GM12801 (cell line): ENCODE measurements around the gene DCAF15.

Experiments used
- TF ChIP-seq, protein P1 (sequence below): IDR thresholded peaks from one replicate; pipeline ENCODE4 v1.5.1; 2011; ENCODE audit warnings: control low read depth; ENCODE audit not compliant: insufficient read length; ENCODE audit errors: extremely low read depth

DCAF15 gene

DNA sequence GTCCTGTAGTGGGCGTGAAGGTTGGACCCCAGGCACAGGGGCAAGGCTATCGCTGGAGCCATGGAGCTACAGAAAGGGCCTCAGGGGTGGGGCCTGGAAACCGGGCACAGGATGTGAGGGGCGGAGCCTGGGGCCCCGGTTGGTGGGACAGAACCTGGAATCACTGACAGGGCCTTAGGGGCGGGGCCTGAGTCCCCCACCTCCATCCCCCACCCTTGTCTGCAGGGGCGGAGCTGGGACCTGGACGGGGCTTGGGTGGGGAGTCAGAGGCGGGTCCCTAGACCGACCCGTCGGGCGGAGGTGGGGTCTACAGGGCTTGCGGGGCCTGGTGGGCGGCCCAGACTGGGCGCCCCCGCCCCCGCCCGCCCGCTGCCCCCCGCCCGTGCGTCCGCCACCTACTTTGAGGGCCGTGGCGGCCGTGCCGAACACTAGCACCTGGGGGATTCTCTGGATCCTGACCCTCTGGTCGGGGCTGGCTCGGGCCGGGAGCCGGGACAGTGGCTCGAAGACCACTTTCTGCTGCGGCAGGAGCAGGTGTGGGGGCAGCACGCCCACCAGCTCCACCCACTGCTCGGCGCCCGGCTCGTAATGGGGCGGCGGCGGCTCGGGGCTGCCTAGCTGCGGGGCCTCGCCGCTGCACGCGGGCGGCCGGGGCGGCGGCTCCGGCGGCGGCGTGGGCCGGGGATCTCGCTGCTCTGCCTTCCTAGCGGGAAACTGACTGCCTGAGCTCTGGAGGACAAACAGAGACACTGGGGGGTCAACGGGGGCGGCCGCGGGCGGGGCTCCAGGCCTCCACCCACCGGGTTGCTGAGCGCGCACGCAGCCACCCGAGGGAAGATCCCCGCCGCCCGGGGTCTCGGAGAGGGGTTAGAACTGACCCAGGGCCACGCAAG is 26.3 kb downstream of the DCAF15 start:
- TF ChIP-seq, protein P1, sequence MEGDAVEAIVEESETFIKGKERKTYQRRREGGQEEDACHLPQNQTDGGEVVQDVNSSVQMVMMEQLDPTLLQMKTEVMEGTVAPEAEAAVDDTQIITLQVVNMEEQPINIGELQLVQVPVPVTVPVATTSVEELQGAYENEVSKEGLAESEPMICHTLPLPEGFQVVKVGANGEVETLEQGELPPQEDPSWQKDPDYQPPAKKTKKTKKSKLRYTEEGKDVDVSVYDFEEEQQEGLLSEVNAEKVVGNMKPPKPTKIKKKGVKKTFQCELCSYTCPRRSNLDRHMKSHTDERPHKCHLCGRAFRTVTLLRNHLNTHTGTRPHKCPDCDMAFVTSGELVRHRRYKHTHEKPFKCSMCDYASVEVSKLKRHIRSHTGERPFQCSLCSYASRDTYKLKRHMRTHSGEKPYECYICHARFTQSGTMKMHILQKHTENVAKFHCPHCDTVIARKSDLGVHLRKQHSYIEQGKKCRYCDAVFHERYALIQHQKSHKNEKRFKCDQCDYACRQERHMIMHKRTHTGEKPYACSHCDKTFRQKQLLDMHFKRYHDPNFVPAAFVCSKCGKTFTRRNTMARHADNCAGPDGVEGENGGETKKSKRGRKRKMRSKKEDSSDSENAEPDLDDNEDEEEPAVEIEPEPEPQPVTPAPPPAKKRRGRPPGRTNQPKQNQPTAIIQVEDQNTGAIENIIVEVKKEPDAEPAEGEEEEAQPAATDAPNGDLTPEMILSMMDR = no peak

DNA sequence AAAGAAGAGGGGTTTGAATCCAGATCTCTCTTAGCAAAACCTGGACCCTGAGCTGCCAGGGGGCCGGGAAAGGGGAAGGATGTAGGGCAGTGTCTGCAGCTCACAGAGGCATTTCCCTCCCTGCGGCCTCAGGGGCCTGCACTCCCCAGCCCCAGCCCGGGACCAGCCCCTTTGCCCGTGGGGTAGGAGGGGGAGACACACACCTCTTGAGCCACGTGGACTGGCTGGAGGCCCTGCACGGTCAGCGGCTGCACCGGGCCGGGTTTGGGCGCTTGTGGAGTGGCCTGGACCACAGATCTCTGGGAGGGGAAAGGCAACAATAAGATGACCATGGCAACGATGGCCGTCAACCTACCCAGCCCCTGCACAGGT is 26.9 kb downstream of the DCAF15 start:
- TF ChIP-seq, protein P1 = no peak

DNA sequence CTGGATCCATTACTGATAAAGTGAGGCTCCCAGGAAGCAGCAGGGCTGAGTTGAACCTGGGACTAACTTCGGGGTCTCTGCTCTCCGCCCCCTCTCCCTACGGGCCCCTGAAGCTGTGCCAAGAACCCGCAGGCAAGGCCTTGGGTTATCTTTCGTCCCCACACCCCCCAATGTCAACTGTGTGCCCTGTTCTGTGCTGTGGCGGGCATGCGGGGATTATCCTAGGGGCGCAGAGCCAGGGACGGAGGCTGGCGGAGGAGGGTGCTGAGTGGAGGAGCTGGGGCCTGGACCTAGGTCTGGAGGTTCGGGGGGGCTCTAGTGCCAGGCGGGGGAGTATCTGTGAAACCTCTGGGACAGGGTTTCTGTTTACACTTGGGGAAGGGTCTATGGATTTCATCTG is 27.4 kb downstream of the DCAF15 start:
- TF ChIP-seq, protein P1 = no peak

DNA sequence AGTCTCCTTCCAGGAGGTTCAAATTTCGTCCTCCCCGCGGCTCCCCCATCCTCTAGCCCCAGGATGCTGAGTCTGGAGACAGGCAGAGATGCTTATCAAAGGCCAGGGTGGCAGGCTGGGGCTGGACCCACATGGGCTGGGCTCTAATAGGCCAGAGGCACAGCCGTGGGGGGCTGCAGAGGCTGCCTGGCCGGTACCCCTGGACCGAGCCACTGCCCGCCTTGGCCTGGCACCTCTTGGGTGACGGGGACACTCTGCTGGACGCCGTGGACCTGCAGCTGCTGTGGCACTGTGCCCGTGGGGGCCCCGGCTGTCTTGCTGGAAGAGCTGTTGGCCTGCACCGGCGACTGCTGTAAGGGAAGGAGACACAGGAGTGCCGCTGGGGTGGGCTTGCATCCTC is 28.0 kb downstream of the DCAF15 start:
- TF ChIP-seq, protein P1 = no peak

DNA sequence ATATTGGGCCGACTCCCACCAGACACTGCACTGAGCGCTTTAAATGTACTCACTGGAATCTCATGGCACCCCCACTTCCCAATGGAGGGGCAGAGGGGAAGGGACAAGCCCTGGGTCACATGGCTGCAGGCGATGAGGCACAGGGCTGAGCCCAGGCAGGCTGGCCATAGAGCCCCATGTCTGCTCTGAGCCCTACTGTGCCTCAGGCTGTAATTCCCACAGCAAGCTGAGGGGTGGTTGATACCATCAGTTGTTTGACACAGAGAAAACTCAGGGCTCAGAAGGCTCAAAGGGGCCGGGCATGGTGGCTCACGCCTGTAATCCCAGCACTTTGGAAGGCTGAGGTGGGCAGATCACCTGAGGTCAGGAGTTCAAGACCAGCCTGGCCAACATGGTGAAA is 28.7 kb downstream of the DCAF15 start:
- TF ChIP-seq, protein P1 = no peak

DNA sequence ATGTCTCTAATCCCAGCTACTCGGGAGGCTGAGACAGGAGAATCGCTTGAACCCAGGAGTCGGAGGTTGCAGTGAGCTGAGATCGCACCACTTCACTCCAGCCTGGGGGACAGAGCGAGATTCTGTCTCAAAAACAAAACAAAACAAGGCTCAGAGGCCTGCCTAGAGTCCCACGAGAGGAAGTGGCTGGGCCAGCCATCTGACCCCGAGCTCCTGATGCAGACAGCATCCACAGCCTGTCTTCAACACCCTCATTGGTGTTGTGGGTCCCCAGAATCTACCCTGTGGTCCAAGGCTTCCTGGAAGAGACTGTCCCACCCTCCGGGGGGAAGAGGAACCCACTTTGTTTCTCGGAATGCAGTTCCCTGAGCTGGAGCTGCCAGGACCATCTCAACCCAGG is 29.2 kb downstream of the DCAF15 start:
- TF ChIP-seq, protein P1 = no peak

DNA sequence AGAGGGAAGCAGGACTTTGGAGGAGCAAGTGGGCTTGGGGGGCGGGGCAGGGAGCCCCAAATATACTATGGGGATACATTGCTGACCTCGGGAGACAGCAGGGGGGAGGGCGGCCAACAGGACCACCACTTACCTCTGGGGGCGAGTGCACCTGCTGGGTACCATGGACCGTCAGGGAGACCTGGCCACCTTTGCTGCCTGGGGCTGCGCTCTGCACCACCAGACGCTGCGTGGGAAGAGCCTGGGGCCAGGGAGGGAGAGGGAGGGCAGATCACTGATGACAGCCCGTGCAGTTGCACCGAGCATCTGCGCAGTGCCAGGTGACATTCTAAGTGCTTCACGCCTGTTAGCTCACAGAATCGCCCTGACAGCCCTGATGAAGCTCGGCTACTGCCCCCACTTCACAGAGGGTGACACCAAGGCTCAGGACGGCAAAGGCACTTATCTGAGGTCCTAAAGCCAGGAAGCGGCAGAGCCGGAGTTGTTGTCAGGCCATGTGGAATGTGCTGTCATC is 29.7 kb downstream of the DCAF15 start:
- TF ChIP-seq, protein P1 = no peak
